SK-MEL-5 (cell line): Measurements from ENCODE around the gene CLCN1. TPM values are rescaled to one million over a fixed set of nuclear protein-coding genes. Genes with fewer than 3 reads are reported as not detected.

Experiments
- DNase-seq: peaks from one replicate; pipeline ENCODE4 v3.0.0-alpha.2; 2016; ENCODE audit warnings: low read depth, low spot score
- in situ Hi-C: cut with HindIII; loops from 2 replicates; pipeline ENCODE4 v1.10.0; 2016; ENCODE audit warnings: low sequenced_read_pairs, high pct_unique_total_duplicates, low pct_unique_long_range_greater_than_20kb
- small RNA-seq, 2 experiments: library from RNA; depleted of rRNA; stranded (forward); fragments of <200 nt; gene quantifications; one replicate each; pipeline ENCODE3, GENCODE V24; 2014
- total RNA-seq: library from RNA; depleted of rRNA; stranded (reverse); fragments of >200 nt; shearing (Covaris generic); gene quantifications from 2 replicates; pipeline ENCODE4 v1.2.3, GENCODE V29; 2014; rRNA removed

The CLCN1 gene
- total RNA-seq, 1 experiment from 2014 or later = not detected

DNA sequence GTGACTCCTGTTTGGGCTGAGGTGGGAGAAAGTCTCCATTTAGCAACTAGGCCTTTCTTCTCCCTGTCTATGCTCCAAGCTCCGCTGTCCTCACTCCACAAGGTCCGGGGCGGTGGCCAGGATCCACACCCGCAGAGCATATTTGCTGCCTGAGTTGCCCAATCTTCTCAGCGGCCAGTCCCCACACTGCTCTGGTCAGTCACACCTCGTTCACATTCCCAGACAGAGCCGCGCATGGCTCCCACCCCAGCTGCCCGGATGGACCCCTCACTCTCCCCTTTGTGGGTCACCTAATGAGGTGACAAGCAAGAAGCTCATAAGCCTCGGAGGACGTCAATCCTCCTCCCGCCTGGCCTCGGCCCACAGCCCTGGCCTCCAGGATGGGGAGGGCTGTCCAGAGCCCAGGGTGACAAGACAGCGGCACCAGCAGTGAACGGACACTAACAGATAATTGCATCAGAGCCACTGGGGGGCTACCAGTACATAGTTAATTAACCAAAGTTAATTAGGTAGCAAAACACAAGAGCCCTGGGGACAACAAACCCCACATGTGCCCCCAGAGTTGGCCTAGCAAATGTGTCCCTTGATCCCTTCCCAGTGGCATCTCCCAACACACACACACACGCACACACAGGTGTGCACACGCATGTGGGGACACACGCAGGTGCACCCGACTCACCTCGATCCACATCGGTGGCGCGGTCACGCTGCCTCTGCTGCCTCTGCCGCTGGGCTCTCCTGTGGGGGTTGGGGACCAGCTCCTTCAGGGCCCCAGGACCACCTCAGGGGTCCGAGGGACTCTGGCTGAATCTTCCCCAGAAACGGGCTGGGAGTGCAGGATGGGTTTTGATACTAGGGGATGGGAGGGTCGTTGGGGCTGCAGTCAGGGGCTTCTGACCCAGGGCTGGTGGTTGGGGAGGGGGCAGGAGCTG lies 81.0 kb downstream of the CLCN1 start:
- DNase-seq = no peak
- in situ Hi-C loops = loop anchor here (25.0 kb wide), 1 partner anchor 160 kb away; no protein-coding TSS in a partner anchor

DNA sequence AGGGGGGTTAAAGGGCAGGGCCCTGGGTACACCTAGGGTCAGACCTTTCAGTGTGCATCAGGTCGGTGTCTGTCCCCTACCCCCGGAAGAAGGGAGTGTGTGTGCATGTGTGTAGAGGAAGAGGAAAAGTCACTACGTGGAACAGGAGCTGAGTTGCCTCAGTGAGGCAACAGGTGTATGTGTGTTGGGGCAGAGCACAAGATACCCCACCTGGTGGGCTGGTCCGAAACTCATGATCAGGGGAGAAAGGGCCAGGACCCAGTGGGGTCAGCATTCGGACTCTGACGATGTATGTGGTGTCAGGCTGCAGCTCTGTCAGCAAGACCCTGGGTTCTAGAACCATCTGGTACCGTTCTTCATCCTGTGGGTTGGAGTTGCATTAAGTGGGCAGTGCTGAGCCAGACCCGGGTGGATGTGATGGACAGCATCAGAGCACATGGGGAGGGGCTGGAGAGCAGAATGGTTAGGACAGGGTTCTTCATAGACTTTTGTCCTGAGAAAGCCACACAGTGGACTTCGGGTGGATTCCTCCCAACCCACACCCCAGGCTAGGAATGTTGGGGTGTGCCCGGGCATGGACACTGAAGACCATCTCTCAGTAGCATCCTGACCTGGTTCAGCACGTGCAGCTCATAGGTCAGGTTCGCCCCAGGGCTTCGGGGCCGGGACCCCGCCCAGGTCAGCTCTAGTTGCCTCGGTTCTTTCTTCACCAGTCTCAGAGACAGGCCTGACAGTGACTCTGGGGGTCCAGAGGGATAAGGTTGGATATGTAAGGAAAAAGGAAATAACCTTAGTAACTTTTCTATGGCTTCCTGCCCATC lies 82.0 kb downstream of the CLCN1 start:
- DNase-seq = no peak
- in situ Hi-C loops = loop anchor here (25.0 kb wide), 1 partner anchor 161 kb away; no protein-coding TSS in a partner anchor

DNA sequence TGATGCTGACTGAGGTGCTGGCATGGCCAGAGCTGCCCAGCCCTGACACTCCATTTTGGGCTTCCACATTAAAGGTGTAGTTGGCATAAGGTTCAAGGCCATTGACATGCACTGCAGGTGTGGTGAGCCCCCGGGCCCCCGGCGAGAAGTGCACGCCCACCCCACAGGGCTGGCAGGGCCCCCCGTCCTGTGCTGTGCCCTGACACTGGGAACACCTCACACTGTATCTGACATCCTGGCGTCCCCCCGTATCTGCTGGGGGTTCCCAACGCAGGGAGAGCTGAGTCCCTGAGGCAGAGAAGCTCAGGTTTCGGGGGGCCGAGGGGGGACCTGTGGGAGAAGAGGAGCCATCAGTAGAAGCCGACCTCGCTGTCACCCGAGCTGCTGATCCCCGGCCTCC lies 82.7 kb downstream of the CLCN1 start:
- no peak for DNase-seq
- in situ Hi-C loops = loop anchor here (25.0 kb wide), 1 partner anchor 161 kb away; no protein-coding TSS in a partner anchor

DNA sequence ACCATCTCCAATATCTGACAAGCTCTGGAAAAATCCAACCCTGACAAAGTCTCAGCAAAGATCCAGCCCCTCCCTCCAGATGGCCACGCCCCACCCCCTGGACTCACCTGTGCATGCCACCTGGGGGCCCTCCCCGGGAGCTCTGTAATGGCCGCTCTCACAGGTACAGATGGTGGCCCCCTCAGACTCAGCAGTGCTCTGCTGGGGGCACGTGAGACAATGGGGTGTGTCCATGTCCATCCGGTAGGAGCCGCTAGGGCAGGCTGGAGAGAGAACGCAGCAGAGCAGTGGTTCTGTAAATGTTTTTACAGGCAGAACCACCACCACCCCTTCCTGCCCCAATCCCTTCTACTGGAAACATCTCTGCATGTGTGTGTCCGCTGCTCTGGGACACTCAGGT lies 83.2 kb downstream of the CLCN1 start:
- no peak for DNase-seq
- in situ Hi-C loops = loop anchor here (25.0 kb wide), 1 partner anchor 162 kb away; no protein-coding TSS in a partner anchor

DNA sequence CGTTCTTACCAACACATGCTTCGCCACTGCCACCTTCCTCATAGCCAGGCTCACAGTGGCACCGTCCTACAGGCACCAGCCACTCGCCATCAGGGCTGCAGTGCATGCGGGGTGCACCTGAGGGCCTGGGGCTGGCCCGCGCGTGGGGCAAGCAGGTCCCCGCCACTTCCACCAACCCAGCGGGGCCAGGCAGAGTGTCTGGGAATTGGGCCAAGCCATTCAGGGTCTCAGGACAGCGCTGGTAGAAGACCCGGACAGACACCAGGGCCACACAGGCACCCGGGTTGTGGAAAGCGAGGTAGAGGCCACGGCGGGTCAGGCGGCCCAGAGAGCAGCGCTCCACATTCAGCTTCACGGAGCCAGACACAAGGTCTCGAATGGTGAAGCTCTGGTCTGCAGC lies 83.7 kb downstream of the CLCN1 start:
- in situ Hi-C loops = loop anchor here (25.0 kb wide), 1 partner anchor 162 kb away; no protein-coding TSS in a partner anchor
- no peak for DNase-seq

DNA sequence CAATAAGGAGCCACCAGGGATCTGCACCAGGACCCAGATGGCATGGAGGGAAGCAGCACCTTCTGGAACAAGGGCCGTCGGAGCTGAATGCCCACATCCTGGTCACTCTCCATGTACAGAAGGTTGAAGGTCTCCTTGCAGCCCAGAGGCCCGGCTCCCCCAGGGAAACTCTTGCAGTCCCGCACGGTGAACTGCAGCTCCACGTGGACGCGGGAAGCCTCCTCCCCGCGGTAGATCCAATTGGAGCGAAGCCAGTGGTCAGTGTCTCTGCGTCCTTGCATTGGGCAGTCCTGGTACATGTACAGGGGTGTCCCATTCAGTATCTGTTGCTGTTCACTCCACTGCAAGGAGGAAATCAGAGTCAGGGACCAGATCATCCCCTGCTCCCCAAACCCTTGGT lies 85.4 kb downstream of the CLCN1 start:
- in situ Hi-C loops = no loop called here
- DNase-seq = no peak

Small RNA genes lying within 50 kb of the gene (small RNA-seq; reads per million reads assigned to genes)
- gene MIR6892 (0 to 0.33 reads per million in 2 experiments), gene RN7SL481P (0 reads per million in 2 experiments), gene RN7SL535P (0 to 0.05 reads per million in 2 experiments)

Other genes starting within 250 kb of the CLCN1 start
- gene PIP, start 184.0 kb upstream of the CLCN1 start, total RNA-seq = not detected in 2 replicates
- not detected in 2 replicates for gene TAS2R39, start 132.7 kb upstream of the CLCN1 start, total RNA-seq
- gene TAS2R40, start 94.1 kb upstream of the CLCN1 start, total RNA-seq = not detected in 2 replicates
- gene GSTK1, start 52.7 kb upstream of the CLCN1 start, total RNA-seq = 144 and 161 TPM in 2 replicates
- not detected in 2 replicates for gene TMEM139, start 31.2 kb upstream of the CLCN1 start, total RNA-seq
- 11.8 and 14.4 TPM in 2 replicates for gene CASP2, start 27.8 kb upstream of the CLCN1 start, total RNA-seq
- gene FAM131B, start 46.6 kb downstream of the CLCN1 start, total RNA-seq = not detected in 2 replicates
- gene ZYX, start 65.2 kb downstream of the CLCN1 start, total RNA-seq = 14.7 and 17.2 TPM in 2 replicates
- not detected in 2 replicates for gene EPHA1, start 92.7 kb downstream of the CLCN1 start, total RNA-seq
- not detected in 2 replicates for gene TAS2R60, start 127.3 kb downstream of the CLCN1 start, total RNA-seq
- not detected in 2 replicates for gene TAS2R41, start 161.8 kb downstream of the CLCN1 start, total RNA-seq